ENCODE data around the gene GPR61. TPM values are rescaled to one million over a fixed set of nuclear protein-coding genes. Genes with fewer than 3 reads are reported as not detected.

The GPR61 gene
- total RNA-seq, 1 experiment from 2014 or later = 0.03 TPM

- in situ Hi-C loops (cut with HindIII; ENCODE audit: low pct_unique_long_range_greater_than_20kb, low sequenced_read_pairs) = no loop called here
- no peak for DNase-seq (ENCODE audit: low read depth, low spot score)
Measured at GRCh38 chr1:109547463-109548320, 8.0 kb downstream of the GPR61 start.

- DNase-seq (ENCODE audit: low read depth, low spot score) = peak; percentile 94
- in situ Hi-C loops (cut with HindIII; ENCODE audit: low pct_unique_long_range_greater_than_20kb, low sequenced_read_pairs) = no loop called here
Measured at GRCh38 chr1:109548321-109549267, 8.9 kb downstream of the GPR61 start, which contains the start of gene GNAI3. TSS of gene GNAI3 (plus strand) at chr1:109548615. CDS start at chr1:109548721, 106 bp downstream.

- no peak for DNase-seq (ENCODE audit: low read depth, low spot score)
- in situ Hi-C loops (cut with HindIII; ENCODE audit: low pct_unique_long_range_greater_than_20kb, low sequenced_read_pairs) = no loop called here
Measured at GRCh38 chr1:109556563-109556962, 16.9 kb downstream of the GPR61 start.

- in situ Hi-C loops (cut with HindIII; ENCODE audit: low pct_unique_long_range_greater_than_20kb, low sequenced_read_pairs) = no loop called here
Measured at GRCh38 chr1:109557520-109557919, 17.8 kb downstream of the GPR61 start.

GRCh38 chr1:109559995-109560394, 20.3 kb downstream of the GPR61 start:
- DNase-seq (ENCODE audit: low read depth, low spot score) = no peak
- in situ Hi-C loops (cut with HindIII; ENCODE audit: low pct_unique_long_range_greater_than_20kb, low sequenced_read_pairs) = no loop called here

More at GRCh38 chr1:109557520-109557919, 17.8 kb downstream of the GPR61 start:
- DNase-seq (ENCODE audit: low read depth, low spot score) = no peak

GRCh38 chr1:109564194-109564878, 24.7 kb downstream of the GPR61 start:
- DNase-seq (ENCODE audit: low read depth, low spot score) = no peak
- in situ Hi-C loops (cut with HindIII; ENCODE audit: low pct_unique_long_range_greater_than_20kb, low sequenced_read_pairs) = no loop called here

GRCh38 chr1:109565241-109565640, 25.6 kb downstream of the GPR61 start:
- in situ Hi-C loops (cut with HindIII; ENCODE audit: low pct_unique_long_range_greater_than_20kb, low sequenced_read_pairs) = no loop called here
- DNase-seq (ENCODE audit: low read depth, low spot score) = no peak

GRCh38 chr1:109566982-109567381, 27.3 kb downstream of the GPR61 start:
- in situ Hi-C loops (cut with HindIII; ENCODE audit: low pct_unique_long_range_greater_than_20kb, low sequenced_read_pairs) = no loop called here
- no peak for DNase-seq (ENCODE audit: low read depth, low spot score)

- in situ Hi-C loops (cut with HindIII; ENCODE audit: low pct_unique_long_range_greater_than_20kb, low sequenced_read_pairs) = no loop called here
- no peak for DNase-seq (ENCODE audit: low read depth, low spot score)
Measured at GRCh38 chr1:109567877-109568672, 28.4 kb downstream of the GPR61 start.

- DNase-seq (ENCODE audit: low read depth, low spot score) = no peak
- in situ Hi-C loops (cut with HindIII; ENCODE audit: low pct_unique_long_range_greater_than_20kb, low sequenced_read_pairs) = no loop called here
Measured at GRCh38 chr1:109569323-109569722, 29.7 kb downstream of the GPR61 start.

GRCh38 chr1:109570414-109570813, 30.7 kb downstream of the GPR61 start:
- in situ Hi-C loops (cut with HindIII; ENCODE audit: low pct_unique_long_range_greater_than_20kb, low sequenced_read_pairs) = no loop called here
- DNase-seq (ENCODE audit: low read depth, low spot score) = no peak

GRCh38 chr1:109573785-109574184, 34.1 kb downstream of the GPR61 start:
- in situ Hi-C loops (cut with HindIII; ENCODE audit: low pct_unique_long_range_greater_than_20kb, low sequenced_read_pairs) = no loop called here
- no peak for DNase-seq (ENCODE audit: low read depth, low spot score)

- no peak for DNase-seq (ENCODE audit: low read depth, low spot score)
- in situ Hi-C loops (cut with HindIII; ENCODE audit: low pct_unique_long_range_greater_than_20kb, low sequenced_read_pairs) = no loop called here
Measured at GRCh38 chr1:109578947-109579443, 39.3 kb downstream of the GPR61 start.

- in situ Hi-C loops (cut with HindIII; ENCODE audit: low pct_unique_long_range_greater_than_20kb, low sequenced_read_pairs) = no loop called here
- no peak for DNase-seq (ENCODE audit: low read depth, low spot score)
Measured at GRCh38 chr1:109579491-109579890, 39.8 kb downstream of the GPR61 start.

GRCh38 chr1:109582021-109582420, 42.3 kb downstream of the GPR61 start:
- DNase-seq (ENCODE audit: low read depth, low spot score) = no peak
- in situ Hi-C loops (cut with HindIII; ENCODE audit: low pct_unique_long_range_greater_than_20kb, low sequenced_read_pairs) = no loop called here

- in situ Hi-C loops (cut with HindIII; ENCODE audit: low pct_unique_long_range_greater_than_20kb, low sequenced_read_pairs) = no loop called here
- DNase-seq (ENCODE audit: low read depth, low spot score) = no peak
Measured at GRCh38 chr1:109584766-109585165, 45.1 kb downstream of the GPR61 start.

- in situ Hi-C loops (cut with HindIII; ENCODE audit: low pct_unique_long_range_greater_than_20kb, low sequenced_read_pairs) = no loop called here
- DNase-seq (ENCODE audit: low read depth, low spot score) = no peak
Measured at GRCh38 chr1:109586055-109586454, 46.4 kb downstream of the GPR61 start.
